GM12865 (cell line): ENCODE results near the gene NOB1.
A peak's percentile ranks its signal among the peaks of the same experiment; 100 is the strongest.

Source experiments
- DNase-seq: peaks from one replicate; pipeline ENCODE4 v3.0.0; 2010; ENCODE audit warnings: low read depth
- H3K4me3 ChIP-seq: 2 replicates; pipeline ENCODE4 v1.5.1; 2011; ENCODE audit warnings: mild to moderate bottlenecking, low read depth, low read length, control low read depth
- CTCF ChIP-seq: IDR thresholded peaks from 2 replicates; pipeline ENCODE4 v1.5.1; 2011; ENCODE audit warnings: low read length, control low read depth, low read depth, inconsistent platforms; ENCODE audit not compliant: insufficient read depth; ENCODE audit errors: missing control alignments

Gene NOB1

DNA sequence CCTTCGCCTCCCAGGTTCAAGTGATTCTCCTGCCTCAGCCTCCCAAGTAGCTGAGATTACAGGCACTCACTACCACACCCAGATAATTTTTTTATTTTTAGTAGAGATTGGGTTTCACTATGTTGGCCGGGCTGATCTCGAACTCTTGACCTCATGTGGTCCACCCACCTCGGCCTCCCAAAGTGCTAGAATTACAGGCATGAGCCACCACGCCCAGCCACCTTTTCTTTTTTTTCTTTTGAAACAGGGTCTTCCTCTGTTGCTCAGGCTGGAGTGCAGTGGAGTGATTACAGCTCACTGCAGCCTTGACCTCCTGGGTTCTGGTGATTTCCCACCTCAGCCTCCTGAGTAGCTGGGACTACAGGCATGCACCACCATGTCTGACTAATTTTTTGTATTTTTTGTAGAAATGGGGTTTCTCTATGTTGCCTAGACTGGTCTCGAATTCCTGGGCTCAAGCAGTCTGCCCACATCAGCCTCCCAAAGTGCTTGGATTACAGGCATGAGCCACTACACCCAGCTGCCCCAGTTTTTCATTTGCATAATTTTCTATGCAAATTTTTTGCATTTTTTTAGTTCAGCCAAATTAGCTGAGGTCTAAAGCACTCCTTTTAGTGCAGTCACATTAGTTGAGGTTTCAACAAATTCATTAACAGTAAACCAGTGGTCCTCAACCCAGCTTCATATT is 18.7 kb upstream of the NOB1 start:
- no peak for TF ChIP-seq CTCF
- H3K4me3 ChIP-seq, result no peak overlapping the region
- peak; percentile 63 for DNase-seq

- H3K4me3 ChIP-seq, result no peak overlapping the region
- no peak for TF ChIP-seq CTCF
- no peak for DNase-seq
Measured at GRCh38 chr16:69771651-69771967, 16.9 kb upstream of the NOB1 start.

GRCh38 chr16:69769404-69769803 is 14.7 kb upstream of the NOB1 start:
- no peak for TF ChIP-seq CTCF
- no peak for DNase-seq
- H3K4me3 ChIP-seq, result no peak overlapping the region

DNA sequence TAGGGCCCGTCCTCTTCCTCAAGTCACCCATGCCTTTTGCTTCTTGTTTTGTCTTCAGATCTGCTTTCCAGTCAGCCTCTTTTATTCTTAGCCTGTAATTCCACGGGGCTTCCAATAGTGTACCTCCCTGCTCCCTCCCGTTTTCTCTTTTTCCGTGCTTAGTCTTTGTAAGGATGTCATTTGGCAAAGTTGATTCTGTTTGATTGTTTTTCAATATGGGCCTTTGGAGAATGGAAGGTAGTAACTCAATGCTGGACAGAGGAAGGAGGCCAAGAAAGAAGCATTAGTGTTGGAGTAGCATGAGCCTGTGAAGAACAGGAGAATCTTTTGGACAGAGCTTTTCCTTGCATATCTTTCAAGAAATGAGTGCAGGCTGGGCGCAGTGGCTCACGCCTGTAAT is 13.9 kb upstream of the NOB1 start:
- H3K4me3 ChIP-seq, result no peak overlapping the region
- DNase-seq, result no peak
- no peak for TF ChIP-seq CTCF

GRCh38 chr16:69767459-69768229 is 12.9 kb upstream of the NOB1 start:
- H3K4me3 ChIP-seq, result no peak overlapping the region
- DNase-seq, result no peak
- no peak for TF ChIP-seq CTCF

DNA sequence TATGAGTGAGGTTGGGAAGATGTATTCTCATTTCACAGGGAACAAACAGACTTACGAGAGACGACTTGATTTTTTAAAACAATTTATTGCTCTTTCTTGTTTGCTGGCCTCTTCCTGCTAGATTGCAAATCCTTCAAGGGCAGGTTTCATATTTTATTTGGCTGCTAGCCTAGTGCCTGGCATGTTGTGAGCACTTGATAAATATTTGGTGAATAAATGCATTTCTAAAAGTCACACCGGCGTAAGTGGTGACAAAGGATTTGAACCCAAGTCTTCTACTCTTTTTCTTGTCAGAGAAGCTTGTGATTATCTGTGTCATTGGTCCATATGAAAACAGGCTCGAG is 8.8 kb upstream of the NOB1 start:
- TF ChIP-seq CTCF, result no peak
- no peak for DNase-seq
- peak overlapping the region; percentile 97 for H3K4me3 ChIP-seq
